Esophagus mucosa (tissue), 1 donor: Measurements from ENCODE around the gene HINT1. TPM values are rescaled to one million over a fixed set of nuclear protein-coding genes. Genes with fewer than 3 reads are reported as not detected.
"Not testable (repeated sequence)": the region's sequence is repeated elsewhere in the genome, so short reads cannot be mapped to it uniquely, and the experiment has no call there.

Experiments
- ATAC-seq: fragments of 200-7000 bp; cut with Tn5 transposase; one replicate; pipeline ENCODE4 v1.9.1; 2020
- total RNA-seq: library from RNA; stranded (reverse); gene quantifications from one replicate; pipeline ENCODE4 v1.2.4, GENCODE V29; 2023
- donor health status: DM: yes; HTN: yes; CAD: no.

Gene HINT1
- total RNA-seq, 1 donor from 2014 or later, result 181 TPM

GRCh38 chr5:131170540-131171275 lies 5.7 kb upstream of the HINT1 start, which contains the start of gene LYRM7:
TSS of gene LYRM7 (plus strand) at chr5:131170944. CDS start at chr5:131171021, 77 bp downstream.
- ATAC-seq, result peak; percentile 99

- no peak for ATAC-seq
Observed at GRCh38 chr5:131169810-131170539, 4.9 kb upstream of the HINT1 start.

GRCh38 chr5:131167615-131168014 lies 2.6 kb upstream of the HINT1 start:
- ATAC-seq, result no peak

- ATAC-seq, result peak; percentile 88
Observed at GRCh38 chr5:131164191-131165118, 601 bp downstream of the HINT1 start.

GRCh38 chr5:131163276-131164119 lies 1.6 kb downstream of the HINT1 start:
- ATAC-seq, result no peak

- no peak for ATAC-seq
Observed at GRCh38 chr5:131160134-131160533, 4.9 kb downstream of the HINT1 start.

GRCh38 chr5:131156957-131157356 lies 8.1 kb downstream of the HINT1 start:
- no peak for ATAC-seq

GRCh38 chr5:131156385-131156784 lies 8.7 kb downstream of the HINT1 start:
- no peak for ATAC-seq

GRCh38 chr5:131151216-131151615 lies 13.8 kb downstream of the HINT1 start:
- no peak for ATAC-seq

- no peak for ATAC-seq
Observed at GRCh38 chr5:131150408-131150807, 14.6 kb downstream of the HINT1 start.

GRCh38 chr5:131148835-131149234 lies 16.2 kb downstream of the HINT1 start:
- ATAC-seq, result no peak

GRCh38 chr5:131147258-131147657 lies 17.8 kb downstream of the HINT1 start:
- ATAC-seq, result no peak

GRCh38 chr5:131142970-131143617 lies 22.0 kb downstream of the HINT1 start:
- ATAC-seq, result no peak

GRCh38 chr5:131139321-131139720 lies 25.7 kb downstream of the HINT1 start:
- no peak for ATAC-seq

- ATAC-seq, result not testable (repeated sequence)
Observed at GRCh38 chr5:131138406-131138805, 26.6 kb downstream of the HINT1 start.

- ATAC-seq, result not testable (repeated sequence)
Observed at GRCh38 chr5:131133091-131133490, 32.0 kb downstream of the HINT1 start.

GRCh38 chr5:131129306-131129705 lies 35.8 kb downstream of the HINT1 start:
- ATAC-seq, result no peak

- ATAC-seq, result not testable (repeated sequence)
Observed at GRCh38 chr5:131127244-131127643, 37.8 kb downstream of the HINT1 start.

GRCh38 chr5:131114754-131115153 lies 50.3 kb downstream of the HINT1 start:
- no peak for ATAC-seq

GRCh38 chr5:131112424-131112823 lies 52.6 kb downstream of the HINT1 start:
- ATAC-seq, result no peak

- ATAC-seq, result no peak
Observed at GRCh38 chr5:131110256-131110594, 54.8 kb downstream of the HINT1 start.
